Endothelial cell of umbilical vein (primary cell): ENCODE measurements around the gene TBC1D10B. TPM values are rescaled to one million over a fixed set of nuclear protein-coding genes. Genes with fewer than 3 reads are reported as not detected.

Experiments used
- BruUV-seq: library from RNA; stranded (reverse); fragments of 400-500 nt; replicated peaks from 2 replicates; lab custom pipeline; 2021; lab: Mats Ljungman, UMichigan
- CTCF ChIA-PET: fragments of 300-600, 350-600 bp; sonication (Branson Sonifier 250); formaldehyde crosslinking; loops from one replicate; lab custom pipeline; 2021; ENCODE audit warnings: antibody characterized with exemption, inconsistent platforms; lab: Charles Lee
- POLR2A ChIA-PET: fragments of 300-600, 350-600 bp; sonication (Branson Sonifier 250); formaldehyde crosslinking; loops from one replicate; lab custom pipeline; 2021; ENCODE audit warnings: antibody characterized with exemption, inconsistent platforms; lab: Charles Lee
- DNase-seq: peaks from one replicate; pipeline ENCODE4 v3.0.0-alpha.2; 2011; ENCODE audit warnings: low read depth, low spot score
- FAIRE-seq: peaks from 2 replicates; lab custom pipeline; 2011; peaks lifted over from hg19 to GRCh38; lab: Jason Lieb, UNC
- H2AFZ ChIP-seq: 2 replicates; pipeline ENCODE4 v1.6.0; 2012; ENCODE audit warnings: low read depth, low read length, control low read depth, inconsistent platforms
- H3K27ac ChIP-seq: 2 replicates; pipeline ENCODE4 v1.5.1; 2011; ENCODE audit warnings: low read depth, mild to moderate bottlenecking, control low read depth, low read length, moderate library complexity; ENCODE audit not compliant: insufficient read depth
- H3K27me3 ChIP-seq, 2 experiments: 2 replicates each; pipeline versions ENCODE4 v1.6.0 to v1.6.1; 2011; ENCODE audit warnings: low read length in 2 of 2, mixed read lengths in 1 of 2; ENCODE audit not compliant: control insufficient read depth in 2 of 2, insufficient read depth in 2 of 2
- H3K36me3 ChIP-seq, 2 experiments: 2 replicates in 1 of 2; 3 replicates in 1 of 2; pipeline ENCODE4 v1.5.1; 2011; ENCODE audit warnings: low read length in 2 of 2, mild to moderate bottlenecking in 1 of 2, moderate library complexity in 1 of 2; ENCODE audit not compliant: control insufficient read depth in 2 of 2, insufficient read depth in 2 of 2; ENCODE audit errors: extremely low read depth in 1 of 2
- H3K4me1 ChIP-seq: 3 replicates; pipeline ENCODE4 v1.5.1; 2011; ENCODE audit warnings: mild to moderate bottlenecking, low read length; ENCODE audit not compliant: control insufficient read depth, insufficient read depth; ENCODE audit errors: extremely low read depth
- H3K4me2 ChIP-seq: 2 replicates; pipeline ENCODE4 v1.6.1; 2011; ENCODE audit warnings: low read length, control low read depth, mixed read lengths; ENCODE audit not compliant: insufficient read depth
- H3K4me3 ChIP-seq, 3 experiments: fragments of 200-600 bp in 1 of 3; sonication (generic), shearing (Covaris generic) in 1 of 3; replicated peaks in 1 of 3; 2 replicates each; pipeline ENCODE4 v1.5.1; 2011 to 2016; ENCODE audit warnings: control low read depth in 3 of 3, low read length in 3 of 3, mild to moderate bottlenecking in 2 of 3, inconsistent platforms in 1 of 3, low read depth in 1 of 3, moderate library complexity in 1 of 3; ENCODE audit not compliant: insufficient read depth in 1 of 3
- H3K79me2 ChIP-seq: 2 replicates; pipeline ENCODE4 v1.6.0; 2012; ENCODE audit warnings: low read length, inconsistent platforms; ENCODE audit not compliant: control insufficient read depth, insufficient read depth
- H3K9ac ChIP-seq: replicated peaks from 2 replicates; pipeline ENCODE3; 2011; ENCODE audit warnings: low read length, control low read depth; ENCODE audit not compliant: insufficient read depth; ENCODE audit errors: extremely low read depth
- H3K9me1 ChIP-seq: replicated peaks from 3 replicates; pipeline ENCODE4 v1.6.0; 2011; ENCODE audit warnings: mild to moderate bottlenecking, low read length; ENCODE audit not compliant: control insufficient read depth, insufficient read depth; ENCODE audit errors: extremely low read depth
- H3K9me3 ChIP-seq: replicated peaks from 2 replicates; pipeline ENCODE4 v1.5.1; 2012; ENCODE audit warnings: low read length, inconsistent platforms; ENCODE audit not compliant: control insufficient read depth, insufficient read depth
- H4K20me1 ChIP-seq: replicated peaks from 2 replicates; pipeline ENCODE3; 2011; ENCODE audit warnings: mild to moderate bottlenecking, low read length; ENCODE audit not compliant: control insufficient read depth, insufficient read depth; ENCODE audit errors: extremely low read depth
- EZH2 ChIP-seq: IDR thresholded peaks from 2 replicates; pipeline ENCODE4 v1.6.1; 2012; ENCODE audit warnings: borderline replicate concordance, low read depth, mild to moderate bottlenecking, moderate library complexity, low read length, inconsistent platforms; ENCODE audit not compliant: severe bottlenecking
- FOS ChIP-seq: IDR thresholded peaks from 2 replicates; pipeline ENCODE4 v1.6.1; 2011; ENCODE audit warnings: mild to moderate bottlenecking, low read length, moderate library complexity, borderline replicate concordance; ENCODE audit not compliant: insufficient read depth
- GATA2 ChIP-seq: IDR thresholded peaks from 2 replicates; pipeline ENCODE4 v1.7.0; 2011; ENCODE audit warnings: low read depth, mild to moderate bottlenecking, moderate library complexity, mixed read lengths, low read length; ENCODE audit not compliant: insufficient read length, insufficient read depth
- JUN ChIP-seq: IDR thresholded peaks from 2 replicates; pipeline ENCODE4 v1.6.1; 2011; ENCODE audit warnings: borderline replicate concordance, low read depth; ENCODE audit not compliant: insufficient read length, insufficient read depth
- MYC ChIP-seq: IDR thresholded peaks from one replicate; pipeline ENCODE4 v1.6.1; 2011; ENCODE audit warnings: mild to moderate bottlenecking, low read depth, low read length
- POLR2A ChIP-seq: IDR thresholded peaks from 2 replicates; pipeline ENCODE4 v1.6.1; 2012; ENCODE audit warnings: low read depth, mild to moderate bottlenecking, control low read depth, low read length
- POLR2AphosphoS5 ChIP-seq: IDR thresholded peaks from 2 replicates; pipeline ENCODE4 v1.6.1; 2012; ENCODE audit warnings: low read depth, mild to moderate bottlenecking, control low read depth, low read length, moderate library complexity; ENCODE audit not compliant: insufficient read depth
- dilution Hi-C: fragments of 300-500 bp; cut with MboI; formaldehyde crosslinking; loops from one replicate; pipeline ENCODE4 v1.15.0; 2019; ENCODE audit warnings: low sequenced_read_pairs; ENCODE audit not compliant: extremely low pct_ligation_motif_present
- intact Hi-C: fragments of 100-400 bp; cut with micrococcal nuclease; formaldehyde crosslinking; loops from one replicate; pipeline ENCODE4 v1.10.0; 2022
- polyA plus RNA-seq, 4 experiments: library from polyadenylated mRNA; depleted of rRNA in 3 of 4; stranded (reverse) in 3 of 4; unstranded in 1 of 4; fragments of >200 nt; gene quantifications; 2 replicates each; pipeline versions ENCODE4 v1.2.1 to v1.2.3, GENCODE V29; 2011 to 2012; ENCODE audit warnings: missing spikeins in 1 of 4
- total RNA-seq: library from RNA; stranded (reverse); gene quantifications from 2 replicates; pipeline ENCODE4 v1.2.3, GENCODE V29; 2021
- TF ChIP-seq, protein P1 (sequence below), 2 donors: IDR thresholded peaks; 1 replicate in 1 of 2; 2 replicates in 1 of 2; pipeline ENCODE4 v1.5.1; 2011; ENCODE audit warnings: low read length in 2 of 2, mild to moderate bottlenecking in 2 of 2, moderate library complexity in 2 of 2, control low read depth in 1 of 2, inconsistent platforms in 1 of 2, low read depth in 1 of 2; ENCODE audit not compliant: insufficient read depth in 1 of 2; ENCODE audit errors: extremely low read depth in 1 of 2
- TF ChIP-seq, protein P2 (sequence below): IDR thresholded peaks from 2 replicates; pipeline ENCODE4 v1.6.1; 2011; ENCODE audit not compliant: insufficient read depth, insufficient read length

The TBC1D10B gene
- total and polyA plus RNA-seq, 2 donors (not counting 3 experiments of a cell fraction or from before 2014, with no cell fraction given) = 37.0 to 63.0 TPM

DNA sequence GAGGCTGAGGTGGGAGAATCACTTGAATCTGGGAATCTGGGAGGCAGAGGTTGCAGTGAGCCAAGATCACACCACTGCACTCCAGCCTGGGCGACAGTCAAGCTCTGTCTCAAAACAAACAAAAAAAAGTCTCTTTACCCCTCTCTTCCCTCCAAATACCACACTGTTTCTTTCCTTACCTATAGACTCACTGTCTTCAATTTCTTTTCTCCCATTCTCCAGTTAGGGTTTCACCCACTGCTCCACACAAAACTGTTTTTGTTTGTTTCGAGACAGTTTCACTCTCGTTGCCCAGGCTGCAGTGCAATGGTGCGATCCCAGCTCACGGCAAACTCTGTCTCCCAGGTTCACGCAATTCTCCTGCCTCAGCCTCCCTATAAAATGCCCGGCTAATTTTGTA, 9.1 kb downstream of the TBC1D10B start:
- dilution Hi-C loops = no loop called here
- no peak overlapping the region for H3K4me2 ChIP-seq

More for the DNA sequence above, 9.1 kb downstream of the TBC1D10B start:
- DNase-seq = no peak
- Histone ChIP-seq H3K36me3 (peaks cover 2 to 34% of the 10 kb centered on the region in 2 experiments), H3K9me3 (no peaks in the 10 kb centered on the region), H2AFZ (no peak overlapping the region), H4K20me1 (no peaks in the 10 kb centered on the region), H3K4me1 (no peaks in the 10 kb centered on the region), H3K4me3 (no peak overlapping the region), H3K27ac (no peak overlapping the region), H3K27me3 (no peaks in the 10 kb centered on the region), H3K9me1 (no peaks in the 10 kb centered on the region), H3K9ac (no peak overlapping the region), H3K79me2 (peaks cover 43% of the 10 kb centered on the region)
- no peak for TF ChIP-seq JUN
- TF ChIP-seq, protein P1, sequence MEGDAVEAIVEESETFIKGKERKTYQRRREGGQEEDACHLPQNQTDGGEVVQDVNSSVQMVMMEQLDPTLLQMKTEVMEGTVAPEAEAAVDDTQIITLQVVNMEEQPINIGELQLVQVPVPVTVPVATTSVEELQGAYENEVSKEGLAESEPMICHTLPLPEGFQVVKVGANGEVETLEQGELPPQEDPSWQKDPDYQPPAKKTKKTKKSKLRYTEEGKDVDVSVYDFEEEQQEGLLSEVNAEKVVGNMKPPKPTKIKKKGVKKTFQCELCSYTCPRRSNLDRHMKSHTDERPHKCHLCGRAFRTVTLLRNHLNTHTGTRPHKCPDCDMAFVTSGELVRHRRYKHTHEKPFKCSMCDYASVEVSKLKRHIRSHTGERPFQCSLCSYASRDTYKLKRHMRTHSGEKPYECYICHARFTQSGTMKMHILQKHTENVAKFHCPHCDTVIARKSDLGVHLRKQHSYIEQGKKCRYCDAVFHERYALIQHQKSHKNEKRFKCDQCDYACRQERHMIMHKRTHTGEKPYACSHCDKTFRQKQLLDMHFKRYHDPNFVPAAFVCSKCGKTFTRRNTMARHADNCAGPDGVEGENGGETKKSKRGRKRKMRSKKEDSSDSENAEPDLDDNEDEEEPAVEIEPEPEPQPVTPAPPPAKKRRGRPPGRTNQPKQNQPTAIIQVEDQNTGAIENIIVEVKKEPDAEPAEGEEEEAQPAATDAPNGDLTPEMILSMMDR (IDR thresholded peaks at IDR 0.05; ENCODE audit: extremely low read depth in 1 of 2, insufficient read depth in 1 of 2, low read depth in 1 of 2, low read length in 2 of 2) = no peak
- TF ChIP-seq, protein P2, sequence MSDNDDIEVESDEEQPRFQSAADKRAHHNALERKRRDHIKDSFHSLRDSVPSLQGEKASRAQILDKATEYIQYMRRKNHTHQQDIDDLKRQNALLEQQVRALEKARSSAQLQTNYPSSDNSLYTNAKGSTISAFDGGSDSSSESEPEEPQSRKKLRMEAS = no peak
- no peak for TF ChIP-seq EZH2
- no peak for TF ChIP-seq FOS
- no peak for TF ChIP-seq POLR2AphosphoS5
- TF ChIP-seq GATA2 = no peak
- no peak for TF ChIP-seq MYC
- TF ChIP-seq POLR2A = no peak
- no TSS peak for BruUV-seq
- POLR2A ChIA-PET = no interaction called here
- intact Hi-C loops = no loop called here
- CTCF ChIA-PET = interaction anchor here (1.8 kb wide), 1 partner anchor 48 kb away, joined by 5 read pairs; no protein-coding TSS in a partner anchor
- no peak for FAIRE-seq
